Upper lobe of left lung (tissue), 6 donors: ENCODE data around the gene CDK4. TPM values are rescaled to one million over a fixed set of nuclear protein-coding genes. Genes with fewer than 3 reads are reported as not detected.

ENCODE experiments used
- ATAC-seq, 2 donors: fragments of 200-7000 bp; cut with Tn5 transposase; one replicate each; pipeline ENCODE4 v1.9.1; 2022; ENCODE audit warnings: mild to moderate bottlenecking in 2 of 2, moderate library complexity in 2 of 2; ENCODE audit not compliant: low FRiP score in 2 of 2
- DNase-seq, 2 donors: peaks; one replicate each; pipeline ENCODE4 v3.0.0-alpha.2; 2019 to 2020
- H3K27ac ChIP-seq, 4 donors: fragments of 200-600 bp; sonication (generic); one replicate each; pipeline ENCODE4 v1.5.1; 2016 to 2019
- H3K27me3 ChIP-seq, 4 donors: fragments of 200-600 bp; sonication (generic); one replicate each; pipeline ENCODE4 v1.5.1; 2017 to 2019
- H3K36me3 ChIP-seq, 4 donors: fragments of 200-600 bp; sonication (generic); one replicate each; pipeline ENCODE4 v1.5.1; 2016 to 2019
- H3K4me1 ChIP-seq, 4 donors: fragments of 200-600 bp; sonication (generic); one replicate each; pipeline ENCODE4 v1.5.1; 2018 to 2019
- H3K4me3 ChIP-seq, 4 donors: fragments of 200-600 bp; sonication (generic); one replicate each; pipeline ENCODE4 v1.5.1; 2017 to 2019; ENCODE audit warnings: mild to moderate bottlenecking in 2 of 4, moderate library complexity in 1 of 4
- H3K9me3 ChIP-seq, 4 donors: fragments of 200-600 bp; sonication (generic); one replicate each; pipeline ENCODE4 v1.5.1; 2018 to 2019
- CTCF ChIP-seq, 6 experiments: fragments of 450-650 bp in 4 of 6; fragments of 200-600 bp in 2 of 6; sonication (generic) in 2 of 6; IDR thresholded peaks; one replicate each; pipeline ENCODE4 v1.5.1; 2016 to 2019; ENCODE audit warnings: antibody characterized with exemption in 6 of 6
- EP300 ChIP-seq, 4 donors: sonication (generic); formaldehyde crosslinking; IDR thresholded peaks; one replicate each; pipeline ENCODE4 v1.5.1; 2017; ENCODE audit warnings: antibody characterized with exemption in 4 of 4, control low read depth in 2 of 4
- POLR2A ChIP-seq, 4 donors: fragments of 450-650 bp; IDR thresholded peaks; one replicate each; pipeline ENCODE4 v1.5.1; 2016 to 2017; ENCODE audit warnings: antibody characterized with exemption in 4 of 4, mild to moderate bottlenecking in 2 of 4
- POLR2AphosphoS5 ChIP-seq, 2 donors: sonication (generic); formaldehyde crosslinking; IDR thresholded peaks; one replicate each; pipeline ENCODE4 v1.5.1; 2017; ENCODE audit warnings: antibody characterized with exemption in 2 of 2
- WGBS, 2 donors: methylation state at CpG; one replicate each; pipeline ENCODE4 v1.1.5; 2017 to 2018; 5-methylcytosine and 5-hydroxymethylcytosine counted together
- total RNA-seq, 6 donors: library from RNA; depleted of rRNA in 4 of 6; stranded (reverse); fragments of >200 nt in 4 of 6; gene quantifications; one replicate each; pipeline versions ENCODE4 v1.1.0 to v1.2.1, GENCODE V29; 2016 to 2021
- donor health status: DM: no; HTN: no; CAD: no; lungs with moderate emphysema.
- donor health status: DM: no; HTN: yes; CAD: no; lungs with severe emphysema.

CDK4 gene
- total RNA-seq, 6 donors from 2014 or later, result 38.5 to 109 (median 62.5) TPM

GRCh38 chr12:57782608-57783465, 30.7 kb upstream of the CDK4 start, which contains the start of gene TSFM:
TSFM (plus strand) TSS chr12:57782787; CDS start chr12:57782802, 15 bp downstream.
- Histone ChIP-seq H3K27ac (peak within 1 kb of the TSS; percentile 61 to 83 (median 78)), H3K4me1 (peaks cover 20 to 36% (median 28%) of the 10 kb centered on the region in 4 donors), H3K4me3 (peak within 1 kb of the TSS; percentile 76 to 85 (median 79)), H3K36me3 (peaks cover 6 to 39% (median 26%) of the 10 kb centered on the region in 4 donors), H3K9me3 (no peaks in the 10 kb centered on the region), H3K27me3 (no peaks in the 10 kb centered on the region)
- peak; percentile 20 to 78 (median 44) for TF ChIP-seq POLR2A (IDR thresholded peaks at IDR 0.05)
- peak; percentile 91 to 98 for TF ChIP-seq POLR2AphosphoS5 (IDR thresholded peaks at IDR 0.05)
- peak in 1 of 4 donors; percentile 63 for TF ChIP-seq EP300 (IDR thresholded peaks at IDR 0.05)
- TF ChIP-seq CTCF (IDR thresholded peaks at IDR 0.05), result peak; percentile 87 to 98 (median 92)
- WGBS, 2 donors, result 1% methylated on average over 25 to 45 of the region's 45 CpGs
- ATAC-seq (peak; percentile 96 to 99), DNase-seq (peak; percentile 93 to 96)

GRCh38 chr12:57782243-57782607, 30.1 kb upstream of the CDK4 start:
- Histone ChIP-seq H3K36me3 (peaks cover 6 to 33% (median 20%) of the 10 kb centered on the region in 4 donors), H3K4me3 (peak overlapping the region in 3 of 4 donors; percentile 76 to 80 (median 78)), H3K27ac (peak overlapping the region in 3 of 4 donors; percentile 75 to 83 (median 81)), H3K9me3 (no peaks in the 10 kb centered on the region), H3K4me1 (peaks cover 20 to 36% (median 28%) of the 10 kb centered on the region in 4 donors), H3K27me3 (no peaks in the 10 kb centered on the region)
- TF ChIP-seq CTCF (IDR thresholded peaks at IDR 0.05) (no peak), EP300 (IDR thresholded peaks at IDR 0.05) (no peak), POLR2A (IDR thresholded peaks at IDR 0.05) (no peak), POLR2AphosphoS5 (IDR thresholded peaks at IDR 0.05) (no peak)
- 24 to 25% methylated on average over 4 of the region's 4 CpGs for WGBS, 2 donors
- ATAC-seq, result no peak
- DNase-seq, result no peak

- H3K36me3 ChIP-seq, result peaks cover 3 to 29% (median 16%) of the 10 kb centered on the region in 4 donors
- TF ChIP-seq POLR2A (IDR thresholded peaks at IDR 0.05), result no peak
- no peak for TF ChIP-seq EP300 (IDR thresholded peaks at IDR 0.05)
- no peak for TF ChIP-seq CTCF (IDR thresholded peaks at IDR 0.05)
- no peak for TF ChIP-seq POLR2AphosphoS5 (IDR thresholded peaks at IDR 0.05)
- peaks cover 20 to 36% (median 28%) of the 10 kb centered on the region in 4 donors for H3K4me1 ChIP-seq
- H3K27ac ChIP-seq, result peak overlapping the region in 3 of 4 donors; percentile 75 to 83 (median 81)
- 46 to 63% methylated on average over 2 of the region's 2 CpGs for WGBS, 2 donors
- no peak for ATAC-seq
- H3K9me3 ChIP-seq, result no peaks in the 10 kb centered on the region
- DNase-seq, result no peak
- no peak overlapping the region for H3K4me3 ChIP-seq
- H3K27me3 ChIP-seq, result no peaks in the 10 kb centered on the region
Measured at GRCh38 chr12:57781801-57782200, 29.7 kb upstream of the CDK4 start.

- peaks cover 0 to 23% (median 11%) of the 10 kb centered on the region in 4 donors for H3K36me3 ChIP-seq
- no peak overlapping the region for H3K4me3 ChIP-seq
- 83 to 89% methylated on average over 3 of the region's 3 CpGs for WGBS, 2 donors
- DNase-seq (no peak), ATAC-seq (no peak)
- H3K9me3 ChIP-seq, result no peaks in the 10 kb centered on the region
- peaks cover 20 to 36% (median 28%) of the 10 kb centered on the region in 4 donors for H3K4me1 ChIP-seq
- peak overlapping the region in 1 of 4 donors; percentile 81 for H3K27ac ChIP-seq
- no peaks in the 10 kb centered on the region for H3K27me3 ChIP-seq
- TF ChIP-seq POLR2A (IDR thresholded peaks at IDR 0.05) (no peak), CTCF (IDR thresholded peaks at IDR 0.05) (no peak), EP300 (IDR thresholded peaks at IDR 0.05) (no peak), POLR2AphosphoS5 (IDR thresholded peaks at IDR 0.05) (no peak)
Measured at GRCh38 chr12:57781244-57781643, 29.1 kb upstream of the CDK4 start.
